GM23338 (cell line): Measurements from ENCODE around the gene KRTAP21-1.

Source experiments
- CREB1 ChIP-seq: fragments of 250-450 bp; sonication (Bioruptor Pico); IDR thresholded peaks from 2 replicates; pipeline ENCODE4 v1.5.0; 2020; ENCODE audit warnings: low read depth, mild to moderate bottlenecking, moderate library complexity
- EZH2 ChIP-seq: fragments of 200-600 bp; sonication (generic); IDR thresholded peaks from one replicate; pipeline ENCODE4 v1.8.0; 2017; ENCODE audit warnings: antibody characterized with exemption, mild to moderate bottlenecking, low read depth; ENCODE audit not compliant: unreplicated experiment
- EZH2phosphoT487 ChIP-seq: fragments of 200-600 bp; sonication (generic); IDR thresholded peaks from one replicate; pipeline ENCODE4 v1.8.1; 2018; ENCODE audit warnings: antibody characterized with exemption; ENCODE audit not compliant: unreplicated experiment
- JUNB ChIP-seq: IDR thresholded peaks from one replicate; pipeline ENCODE4 v1.6.1; 2016; ENCODE audit warnings: antibody characterized with exemption; ENCODE audit not compliant: unreplicated experiment
- NANOG ChIP-seq: IDR thresholded peaks from 2 replicates; pipeline ENCODE4 v1.6.1; 2016; ENCODE audit warnings: antibody characterized with exemption, borderline replicate concordance
- POLR2AphosphoS5 ChIP-seq: IDR thresholded peaks from 2 replicates; pipeline ENCODE4 v1.6.1; 2016; ENCODE audit warnings: antibody characterized with exemption, low read depth
- STAT1 ChIP-seq: IDR thresholded peaks from one replicate; pipeline ENCODE4 v1.6.1; 2016; ENCODE audit warnings: antibody characterized with exemption; ENCODE audit not compliant: unreplicated experiment
- ZNF114 ChIP-seq: fragments of 250-450 bp; sonication (Bioruptor Pico); IDR thresholded peaks from 2 replicates; pipeline ENCODE4 v1.5.0; 2020; ENCODE audit warnings: mild to moderate bottlenecking, moderate library complexity
- ZNF331 ChIP-seq: fragments of 250-450 bp; sonication (Bioruptor Pico); IDR thresholded peaks from 2 replicates; pipeline ENCODE4 v1.5.0; 2020; ENCODE audit warnings: low read depth, mild to moderate bottlenecking, moderate library complexity
- TF ChIP-seq, protein P1 (sequence below), 2 experiments: fragments of 200-600 bp in 1 of 2; sonication (generic) in 1 of 2; conservative IDR thresholded peaks; 2 replicates each; pipeline versions ENCODE4 v1.5.1 to v1.6.1; 2016 to 2017; ENCODE audit warnings: antibody characterized with exemption in 2 of 2, low read depth in 2 of 2, mild to moderate bottlenecking in 2 of 2, moderate library complexity in 1 of 2
- TF ChIP-seq, protein P2 (sequence below): IDR thresholded peaks from one replicate; pipeline ENCODE4 v1.6.1; 2018; ENCODE audit warnings: antibody characterized with exemption; ENCODE audit not compliant: unreplicated experiment
- TF ChIP-seq, protein P3 (sequence below): IDR thresholded peaks from 2 replicates; pipeline ENCODE4 v1.6.1; 2016; ENCODE audit warnings: antibody characterized with exemption
- TF ChIP-seq, protein P4 (sequence below): fragments of 250-450 bp; sonication (Bioruptor Pico); IDR thresholded peaks from 2 replicates; pipeline ENCODE4 v1.5.0; 2020; ENCODE audit warnings: mild to moderate bottlenecking, moderate library complexity

DNA sequence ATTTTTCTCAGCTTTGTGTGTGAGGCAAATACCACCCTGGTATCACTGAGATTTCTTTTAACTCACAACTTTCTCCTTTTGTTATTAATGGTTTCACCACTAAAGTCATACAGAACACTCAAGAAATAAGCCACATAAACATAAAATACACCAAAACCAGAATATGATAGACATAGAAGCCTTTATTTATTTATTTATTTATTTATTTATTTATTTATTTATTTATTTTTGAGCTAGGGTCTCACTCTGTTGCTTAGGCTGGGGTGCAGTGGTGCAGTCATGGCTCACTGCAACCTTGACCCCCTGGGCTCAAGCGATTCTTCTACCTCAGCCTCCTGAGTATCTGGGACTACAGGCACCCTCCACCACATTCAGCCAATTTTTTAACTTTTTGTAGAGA, 45.4 kb upstream of the KRTAP21-1 start:
- TF ChIP-seq, protein P1, sequence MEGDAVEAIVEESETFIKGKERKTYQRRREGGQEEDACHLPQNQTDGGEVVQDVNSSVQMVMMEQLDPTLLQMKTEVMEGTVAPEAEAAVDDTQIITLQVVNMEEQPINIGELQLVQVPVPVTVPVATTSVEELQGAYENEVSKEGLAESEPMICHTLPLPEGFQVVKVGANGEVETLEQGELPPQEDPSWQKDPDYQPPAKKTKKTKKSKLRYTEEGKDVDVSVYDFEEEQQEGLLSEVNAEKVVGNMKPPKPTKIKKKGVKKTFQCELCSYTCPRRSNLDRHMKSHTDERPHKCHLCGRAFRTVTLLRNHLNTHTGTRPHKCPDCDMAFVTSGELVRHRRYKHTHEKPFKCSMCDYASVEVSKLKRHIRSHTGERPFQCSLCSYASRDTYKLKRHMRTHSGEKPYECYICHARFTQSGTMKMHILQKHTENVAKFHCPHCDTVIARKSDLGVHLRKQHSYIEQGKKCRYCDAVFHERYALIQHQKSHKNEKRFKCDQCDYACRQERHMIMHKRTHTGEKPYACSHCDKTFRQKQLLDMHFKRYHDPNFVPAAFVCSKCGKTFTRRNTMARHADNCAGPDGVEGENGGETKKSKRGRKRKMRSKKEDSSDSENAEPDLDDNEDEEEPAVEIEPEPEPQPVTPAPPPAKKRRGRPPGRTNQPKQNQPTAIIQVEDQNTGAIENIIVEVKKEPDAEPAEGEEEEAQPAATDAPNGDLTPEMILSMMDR (conservative IDR thresholded peaks at IDR 0.05; ENCODE audit: low read depth in 2 of 2) = no peak
- TF ChIP-seq POLR2AphosphoS5 = no peak
- no peak for TF ChIP-seq ZNF114 (CRISPR knock-in tag)
- no peak for TF ChIP-seq EZH2phosphoT487
- TF ChIP-seq, protein P2, sequence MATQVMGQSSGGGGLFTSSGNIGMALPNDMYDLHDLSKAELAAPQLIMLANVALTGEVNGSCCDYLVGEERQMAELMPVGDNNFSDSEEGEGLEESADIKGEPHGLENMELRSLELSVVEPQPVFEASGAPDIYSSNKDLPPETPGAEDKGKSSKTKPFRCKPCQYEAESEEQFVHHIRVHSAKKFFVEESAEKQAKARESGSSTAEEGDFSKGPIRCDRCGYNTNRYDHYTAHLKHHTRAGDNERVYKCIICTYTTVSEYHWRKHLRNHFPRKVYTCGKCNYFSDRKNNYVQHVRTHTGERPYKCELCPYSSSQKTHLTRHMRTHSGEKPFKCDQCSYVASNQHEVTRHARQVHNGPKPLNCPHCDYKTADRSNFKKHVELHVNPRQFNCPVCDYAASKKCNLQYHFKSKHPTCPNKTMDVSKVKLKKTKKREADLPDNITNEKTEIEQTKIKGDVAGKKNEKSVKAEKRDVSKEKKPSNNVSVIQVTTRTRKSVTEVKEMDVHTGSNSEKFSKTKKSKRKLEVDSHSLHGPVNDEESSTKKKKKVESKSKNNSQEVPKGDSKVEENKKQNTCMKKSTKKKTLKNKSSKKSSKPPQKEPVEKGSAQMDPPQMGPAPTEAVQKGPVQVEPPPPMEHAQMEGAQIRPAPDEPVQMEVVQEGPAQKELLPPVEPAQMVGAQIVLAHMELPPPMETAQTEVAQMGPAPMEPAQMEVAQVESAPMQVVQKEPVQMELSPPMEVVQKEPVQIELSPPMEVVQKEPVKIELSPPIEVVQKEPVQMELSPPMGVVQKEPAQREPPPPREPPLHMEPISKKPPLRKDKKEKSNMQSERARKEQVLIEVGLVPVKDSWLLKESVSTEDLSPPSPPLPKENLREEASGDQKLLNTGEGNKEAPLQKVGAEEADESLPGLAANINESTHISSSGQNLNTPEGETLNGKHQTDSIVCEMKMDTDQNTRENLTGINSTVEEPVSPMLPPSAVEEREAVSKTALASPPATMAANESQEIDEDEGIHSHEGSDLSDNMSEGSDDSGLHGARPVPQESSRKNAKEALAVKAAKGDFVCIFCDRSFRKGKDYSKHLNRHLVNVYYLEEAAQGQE = no peak
- TF ChIP-seq EZH2 = no peak
- no peak for TF ChIP-seq JUNB
- TF ChIP-seq, protein P3, sequence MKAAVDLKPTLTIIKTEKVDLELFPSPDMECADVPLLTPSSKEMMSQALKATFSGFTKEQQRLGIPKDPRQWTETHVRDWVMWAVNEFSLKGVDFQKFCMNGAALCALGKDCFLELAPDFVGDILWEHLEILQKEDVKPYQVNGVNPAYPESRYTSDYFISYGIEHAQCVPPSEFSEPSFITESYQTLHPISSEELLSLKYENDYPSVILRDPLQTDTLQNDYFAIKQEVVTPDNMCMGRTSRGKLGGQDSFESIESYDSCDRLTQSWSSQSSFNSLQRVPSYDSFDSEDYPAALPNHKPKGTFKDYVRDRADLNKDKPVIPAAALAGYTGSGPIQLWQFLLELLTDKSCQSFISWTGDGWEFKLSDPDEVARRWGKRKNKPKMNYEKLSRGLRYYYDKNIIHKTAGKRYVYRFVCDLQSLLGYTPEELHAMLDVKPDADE = no peak
- no peak for TF ChIP-seq CREB1 (CRISPR knock-in tag)
- no peak for TF ChIP-seq ZNF331 (CRISPR knock-in tag)
- TF ChIP-seq STAT1 = no peak
- TF ChIP-seq NANOG = no peak
- TF ChIP-seq, protein P4, sequence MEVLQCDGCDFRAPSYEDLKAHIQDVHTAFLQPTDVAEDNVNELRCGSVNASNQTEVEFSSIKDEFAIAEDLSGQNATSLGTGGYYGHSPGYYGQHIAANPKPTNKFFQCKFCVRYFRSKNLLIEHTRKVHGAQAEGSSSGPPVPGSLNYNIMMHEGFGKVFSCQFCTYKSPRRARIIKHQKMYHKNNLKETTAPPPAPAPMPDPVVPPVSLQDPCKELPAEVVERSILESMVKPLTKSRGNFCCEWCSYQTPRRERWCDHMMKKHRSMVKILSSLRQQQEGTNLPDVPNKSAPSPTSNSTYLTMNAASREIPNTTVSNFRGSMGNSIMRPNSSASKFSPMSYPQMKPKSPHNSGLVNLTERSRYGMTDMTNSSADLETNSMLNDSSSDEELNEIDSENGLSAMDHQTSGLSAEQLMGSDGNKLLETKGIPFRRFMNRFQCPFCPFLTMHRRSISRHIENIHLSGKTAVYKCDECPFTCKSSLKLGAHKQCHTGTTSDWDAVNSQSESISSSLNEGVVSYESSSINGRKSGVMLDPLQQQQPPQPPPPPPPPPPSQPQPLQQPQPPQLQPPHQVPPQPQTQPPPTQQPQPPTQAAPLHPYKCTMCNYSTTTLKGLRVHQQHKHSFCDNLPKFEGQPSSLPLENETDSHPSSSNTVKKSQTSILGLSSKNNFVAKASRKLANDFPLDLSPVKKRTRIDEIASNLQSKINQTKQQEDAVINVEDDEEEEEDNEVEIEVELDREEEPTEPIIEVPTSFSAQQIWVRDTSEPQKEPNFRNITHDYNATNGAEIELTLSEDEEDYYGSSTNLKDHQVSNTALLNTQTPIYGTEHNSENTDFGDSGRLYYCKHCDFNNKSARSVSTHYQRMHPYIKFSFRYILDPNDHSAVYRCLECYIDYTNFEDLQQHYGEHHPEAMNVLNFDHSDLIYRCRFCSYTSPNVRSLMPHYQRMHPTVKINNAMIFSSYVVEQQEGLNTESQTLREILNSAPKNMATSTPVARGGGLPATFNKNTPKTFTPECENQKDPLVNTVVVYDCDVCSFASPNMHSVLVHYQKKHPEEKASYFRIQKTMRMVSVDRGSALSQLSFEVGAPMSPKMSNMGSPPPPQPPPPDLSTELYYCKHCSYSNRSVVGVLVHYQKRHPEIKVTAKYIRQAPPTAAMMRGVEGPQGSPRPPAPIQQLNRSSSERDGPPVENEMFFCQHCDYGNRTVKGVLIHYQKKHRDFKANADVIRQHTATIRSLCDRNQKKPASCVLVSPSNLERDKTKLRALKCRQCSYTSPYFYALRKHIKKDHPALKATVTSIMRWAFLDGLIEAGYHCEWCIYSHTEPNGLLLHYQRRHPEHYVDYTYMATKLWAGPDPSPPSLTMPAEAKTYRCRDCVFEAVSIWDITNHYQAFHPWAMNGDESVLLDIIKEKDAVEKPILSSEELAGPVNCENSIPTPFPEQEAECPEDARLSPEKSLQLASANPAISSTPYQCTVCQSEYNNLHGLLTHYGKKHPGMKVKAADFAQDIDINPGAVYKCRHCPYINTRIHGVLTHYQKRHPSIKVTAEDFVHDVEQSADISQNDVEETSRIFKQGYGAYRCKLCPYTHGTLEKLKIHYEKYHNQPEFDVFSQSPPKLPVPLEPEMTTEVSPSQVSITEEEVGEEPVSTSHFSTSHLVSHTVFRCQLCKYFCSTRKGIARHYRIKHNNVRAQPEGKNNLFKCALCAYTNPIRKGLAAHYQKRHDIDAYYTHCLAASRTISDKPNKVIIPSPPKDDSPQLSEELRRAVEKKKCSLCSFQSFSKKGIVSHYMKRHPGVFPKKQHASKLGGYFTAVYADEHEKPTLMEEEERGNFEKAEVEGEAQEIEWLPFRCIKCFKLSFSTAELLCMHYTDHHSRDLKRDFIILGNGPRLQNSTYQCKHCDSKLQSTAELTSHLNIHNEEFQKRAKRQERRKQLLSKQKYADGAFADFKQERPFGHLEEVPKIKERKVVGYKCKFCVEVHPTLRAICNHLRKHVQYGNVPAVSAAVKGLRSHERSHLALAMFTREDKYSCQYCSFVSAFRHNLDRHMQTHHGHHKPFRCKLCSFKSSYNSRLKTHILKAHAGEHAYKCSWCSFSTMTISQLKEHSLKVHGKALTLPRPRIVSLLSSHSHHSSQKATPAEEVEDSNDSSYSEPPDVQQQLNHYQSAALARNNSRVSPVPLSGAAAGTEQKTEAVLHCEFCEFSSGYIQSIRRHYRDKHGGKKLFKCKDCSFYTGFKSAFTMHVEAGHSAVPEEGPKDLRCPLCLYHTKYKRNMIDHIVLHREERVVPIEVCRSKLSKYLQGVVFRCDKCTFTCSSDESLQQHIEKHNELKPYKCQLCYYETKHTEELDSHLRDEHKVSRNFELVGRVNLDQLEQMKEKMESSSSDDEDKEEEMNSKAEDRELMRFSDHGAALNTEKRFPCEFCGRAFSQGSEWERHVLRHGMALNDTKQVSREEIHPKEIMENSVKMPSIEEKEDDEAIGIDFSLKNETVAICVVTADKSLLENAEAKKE (CRISPR knock-in tag) = no peak
